Ishikawa (cell line): Measurements from ENCODE around the gene KCNK2.

Experiments
- CEBPB ChIP-seq: IDR thresholded peaks from 2 replicates; pipeline ENCODE4 v1.6.1; 2012
- CREB1 ChIP-seq: IDR thresholded peaks from 2 replicates; pipeline ENCODE4 v1.6.1; 2012; ENCODE audit warnings: low read depth
- EGR1 ChIP-seq: IDR thresholded peaks from 2 replicates; pipeline ENCODE4 v1.6.1; 2012
- EP300 ChIP-seq: IDR thresholded peaks from 2 replicates; pipeline ENCODE4 v1.6.1; 2012; ENCODE audit warnings: borderline replicate concordance
- FOXM1 ChIP-seq: IDR thresholded peaks from 2 replicates; pipeline ENCODE4 v1.6.1; 2012; ENCODE audit warnings: low read depth, borderline replicate concordance
- NFIC ChIP-seq: IDR thresholded peaks from 2 replicates; pipeline ENCODE4 v1.6.1; 2012
- RAD21 ChIP-seq: IDR thresholded peaks from 2 replicates; pipeline ENCODE4 v1.6.1; 2012; ENCODE audit warnings: low read depth
- TAF1 ChIP-seq: IDR thresholded peaks from 2 replicates; pipeline ENCODE4 v1.6.1; 2012; ENCODE audit warnings: low read depth, mild to moderate bottlenecking
- TCF12 ChIP-seq: IDR thresholded peaks from 2 replicates; pipeline ENCODE4 v1.6.1; 2012; ENCODE audit warnings: low read depth
- TEAD4 ChIP-seq: IDR thresholded peaks from 2 replicates; pipeline ENCODE4 v1.6.1; 2012
- YY1 ChIP-seq: IDR thresholded peaks from 2 replicates; pipeline ENCODE4 v1.6.1; 2012; ENCODE audit warnings: low read depth
- ZBTB7A ChIP-seq: IDR thresholded peaks from 2 replicates; pipeline ENCODE4 v1.6.1; 2012; ENCODE audit warnings: low read depth
- TF ChIP-seq, protein P1 (sequence below): IDR thresholded peaks from 2 replicates; pipeline ENCODE4 v1.6.1; 2012
- TF ChIP-seq, protein P2 (sequence below): IDR thresholded peaks from 2 replicates; pipeline ENCODE4 v1.6.1; 2012
- TF ChIP-seq, protein P3 (sequence below): IDR thresholded peaks from 2 replicates; pipeline ENCODE4 v1.6.1; 2012; ENCODE audit warnings: low read depth, mild to moderate bottlenecking

The KCNK2 gene

DNA sequence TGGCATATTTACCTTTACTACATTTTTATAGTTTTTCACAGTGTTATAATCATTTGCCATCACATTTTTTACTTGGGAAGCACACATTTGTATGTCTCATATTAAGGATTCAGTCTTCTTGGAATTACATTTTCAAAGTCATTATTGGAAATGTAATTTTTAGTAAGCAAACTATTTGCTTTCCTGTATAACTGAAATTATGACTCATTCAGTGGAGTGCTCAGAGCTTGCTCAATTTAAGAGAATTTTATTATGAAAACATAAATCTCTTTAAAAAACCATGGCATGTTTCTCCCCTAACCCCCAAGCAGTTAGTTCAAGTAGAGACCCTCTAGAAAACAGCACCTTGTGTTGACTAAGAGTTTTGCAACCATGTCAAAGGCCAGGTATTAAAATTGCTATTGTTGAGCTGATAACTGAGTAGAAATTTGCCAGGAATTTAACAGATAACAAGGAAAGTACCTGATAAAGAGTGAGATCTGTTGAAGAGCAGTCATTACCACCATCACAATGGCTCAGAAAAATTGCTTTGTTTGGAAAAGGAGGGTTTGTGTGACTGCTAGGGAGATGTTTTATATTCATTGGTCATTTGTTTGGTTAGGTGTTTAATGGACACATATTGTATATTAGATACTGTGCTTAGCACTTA, 105.9 kb downstream of the KCNK2 start:
- TF ChIP-seq TEAD4 (no peak), YY1 (no peak), ZBTB7A (no peak), TAF1 (no peak), FOXM1 (no peak), CREB1 (no peak), CEBPB (no peak), NFIC (no peak), TCF12 (no peak), RAD21 (no peak), EGR1 (no peak), EP300 (no peak)
- TF ChIP-seq, protein P1, sequence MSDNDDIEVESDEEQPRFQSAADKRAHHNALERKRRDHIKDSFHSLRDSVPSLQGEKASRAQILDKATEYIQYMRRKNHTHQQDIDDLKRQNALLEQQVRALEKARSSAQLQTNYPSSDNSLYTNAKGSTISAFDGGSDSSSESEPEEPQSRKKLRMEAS: no peak
- TF ChIP-seq, protein P2, sequence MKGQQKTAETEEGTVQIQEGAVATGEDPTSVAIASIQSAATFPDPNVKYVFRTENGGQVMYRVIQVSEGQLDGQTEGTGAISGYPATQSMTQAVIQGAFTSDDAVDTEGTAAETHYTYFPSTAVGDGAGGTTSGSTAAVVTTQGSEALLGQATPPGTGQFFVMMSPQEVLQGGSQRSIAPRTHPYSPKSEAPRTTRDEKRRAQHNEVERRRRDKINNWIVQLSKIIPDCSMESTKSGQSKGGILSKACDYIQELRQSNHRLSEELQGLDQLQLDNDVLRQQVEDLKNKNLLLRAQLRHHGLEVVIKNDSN: no peak
- TF ChIP-seq, protein P3, sequence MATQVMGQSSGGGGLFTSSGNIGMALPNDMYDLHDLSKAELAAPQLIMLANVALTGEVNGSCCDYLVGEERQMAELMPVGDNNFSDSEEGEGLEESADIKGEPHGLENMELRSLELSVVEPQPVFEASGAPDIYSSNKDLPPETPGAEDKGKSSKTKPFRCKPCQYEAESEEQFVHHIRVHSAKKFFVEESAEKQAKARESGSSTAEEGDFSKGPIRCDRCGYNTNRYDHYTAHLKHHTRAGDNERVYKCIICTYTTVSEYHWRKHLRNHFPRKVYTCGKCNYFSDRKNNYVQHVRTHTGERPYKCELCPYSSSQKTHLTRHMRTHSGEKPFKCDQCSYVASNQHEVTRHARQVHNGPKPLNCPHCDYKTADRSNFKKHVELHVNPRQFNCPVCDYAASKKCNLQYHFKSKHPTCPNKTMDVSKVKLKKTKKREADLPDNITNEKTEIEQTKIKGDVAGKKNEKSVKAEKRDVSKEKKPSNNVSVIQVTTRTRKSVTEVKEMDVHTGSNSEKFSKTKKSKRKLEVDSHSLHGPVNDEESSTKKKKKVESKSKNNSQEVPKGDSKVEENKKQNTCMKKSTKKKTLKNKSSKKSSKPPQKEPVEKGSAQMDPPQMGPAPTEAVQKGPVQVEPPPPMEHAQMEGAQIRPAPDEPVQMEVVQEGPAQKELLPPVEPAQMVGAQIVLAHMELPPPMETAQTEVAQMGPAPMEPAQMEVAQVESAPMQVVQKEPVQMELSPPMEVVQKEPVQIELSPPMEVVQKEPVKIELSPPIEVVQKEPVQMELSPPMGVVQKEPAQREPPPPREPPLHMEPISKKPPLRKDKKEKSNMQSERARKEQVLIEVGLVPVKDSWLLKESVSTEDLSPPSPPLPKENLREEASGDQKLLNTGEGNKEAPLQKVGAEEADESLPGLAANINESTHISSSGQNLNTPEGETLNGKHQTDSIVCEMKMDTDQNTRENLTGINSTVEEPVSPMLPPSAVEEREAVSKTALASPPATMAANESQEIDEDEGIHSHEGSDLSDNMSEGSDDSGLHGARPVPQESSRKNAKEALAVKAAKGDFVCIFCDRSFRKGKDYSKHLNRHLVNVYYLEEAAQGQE: no peak

DNA sequence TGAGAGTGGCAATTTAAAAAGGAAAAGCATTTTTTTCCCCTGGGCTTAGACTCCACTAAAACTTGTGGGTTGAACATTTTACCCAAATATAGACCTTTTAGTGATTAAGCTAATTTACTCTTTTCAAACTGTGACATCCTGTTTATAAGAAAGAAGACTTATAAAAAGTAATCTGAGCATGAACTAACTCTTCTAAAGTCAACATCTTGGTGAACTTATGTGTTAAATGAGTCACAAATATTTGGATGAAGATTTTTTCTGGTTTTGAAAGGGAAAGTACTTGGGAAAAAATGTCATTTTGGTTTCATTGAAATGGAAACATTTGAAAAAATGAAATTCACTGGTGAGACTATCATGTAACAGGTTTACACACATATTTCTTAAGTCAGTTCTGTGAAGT, 109.8 kb downstream of the KCNK2 start:
- TF ChIP-seq TAF1 (no peak), ZBTB7A (no peak), NFIC (no peak), EP300 (no peak), EGR1 (no peak)
- TF ChIP-seq, protein P2: no peak

DNA sequence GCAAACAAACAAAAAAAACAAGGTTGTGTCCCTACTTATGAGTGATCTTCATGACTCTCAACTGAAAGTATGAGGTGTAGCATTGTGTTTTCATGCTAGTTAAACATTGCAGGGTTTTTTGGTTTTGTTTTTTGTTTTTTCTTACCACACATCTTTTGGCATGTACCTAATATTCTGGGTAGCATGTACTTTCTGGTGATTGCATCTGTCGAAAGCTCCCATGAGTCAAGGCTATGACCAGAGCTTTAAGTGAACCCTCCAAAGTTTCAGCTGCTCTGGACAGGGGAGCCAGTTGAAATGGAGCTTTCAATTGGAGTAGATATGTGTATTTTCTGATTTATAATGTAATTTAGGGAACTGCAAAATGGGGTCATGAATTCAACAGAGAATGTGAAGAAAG, 115.5 kb downstream of the KCNK2 start:
- TF ChIP-seq, protein P2: no peak
- TF ChIP-seq CEBPB (no peak), ZBTB7A (no peak), NFIC (no peak), TCF12 (no peak), EGR1 (no peak)
- TF ChIP-seq, protein P1: no peak

DNA sequence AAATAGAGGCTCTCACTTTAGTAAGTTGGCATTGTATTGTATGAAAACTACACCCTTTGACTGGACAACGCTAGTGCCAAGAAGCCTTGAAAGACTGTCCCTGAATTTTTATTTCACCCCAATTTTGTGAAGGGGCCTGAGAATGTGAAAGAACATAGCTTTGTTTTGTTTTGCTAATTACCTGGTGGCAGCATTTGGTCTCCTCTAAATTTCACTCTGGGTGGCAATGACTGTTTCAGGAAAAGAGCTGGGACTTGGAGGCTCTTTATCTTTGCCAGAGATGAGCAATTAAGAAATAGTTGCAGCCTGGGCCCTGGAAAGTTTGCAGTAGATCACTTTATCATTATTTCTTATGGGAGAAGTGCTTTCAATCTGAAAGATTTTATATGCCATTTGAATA, 117.6 kb downstream of the KCNK2 start:
- no peak for TF ChIP-seq TCF12
- TF ChIP-seq ZBTB7A: no peak
- TF ChIP-seq CREB1: no peak
- no peak for TF ChIP-seq YY1
- TF ChIP-seq NFIC: no peak
- no peak for TF ChIP-seq FOXM1
- TF ChIP-seq TAF1: no peak
- TF ChIP-seq, protein P2: no peak
- TF ChIP-seq, protein P1: no peak
- TF ChIP-seq CEBPB: no peak

DNA sequence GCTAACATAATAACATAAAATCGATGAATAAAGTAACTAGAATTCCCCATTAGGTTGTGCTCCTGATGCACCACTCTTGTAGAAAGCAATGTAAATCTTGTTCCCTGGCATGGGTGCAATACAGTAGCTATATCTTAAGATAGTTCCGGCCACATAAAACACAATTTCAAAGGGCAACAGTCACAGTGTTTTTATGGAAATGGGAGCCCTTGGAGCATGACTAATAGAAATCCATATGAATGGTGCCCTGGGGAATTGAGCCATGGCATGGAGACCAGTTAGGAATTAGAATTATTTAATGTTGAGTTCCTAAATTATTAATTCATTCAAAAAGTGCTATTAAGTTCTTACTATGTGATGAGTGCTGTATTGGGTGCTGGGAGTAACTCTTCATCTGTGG, 118.7 kb downstream of the KCNK2 start:
- TF ChIP-seq, protein P3: no peak
- no peak for TF ChIP-seq CEBPB
- TF ChIP-seq YY1: no peak
- TF ChIP-seq TEAD4: no peak
- TF ChIP-seq, protein P2: no peak
- no peak for TF ChIP-seq NFIC
